ENCODE measurements around the gene TAMALIN. TPM values are rescaled to one million over a fixed set of nuclear protein-coding genes. Genes with fewer than 3 reads are reported as not detected.

The TAMALIN gene
- total RNA-seq, 2 experiments from 2014 or later = 6.4 to 11.5 TPM

DNA sequence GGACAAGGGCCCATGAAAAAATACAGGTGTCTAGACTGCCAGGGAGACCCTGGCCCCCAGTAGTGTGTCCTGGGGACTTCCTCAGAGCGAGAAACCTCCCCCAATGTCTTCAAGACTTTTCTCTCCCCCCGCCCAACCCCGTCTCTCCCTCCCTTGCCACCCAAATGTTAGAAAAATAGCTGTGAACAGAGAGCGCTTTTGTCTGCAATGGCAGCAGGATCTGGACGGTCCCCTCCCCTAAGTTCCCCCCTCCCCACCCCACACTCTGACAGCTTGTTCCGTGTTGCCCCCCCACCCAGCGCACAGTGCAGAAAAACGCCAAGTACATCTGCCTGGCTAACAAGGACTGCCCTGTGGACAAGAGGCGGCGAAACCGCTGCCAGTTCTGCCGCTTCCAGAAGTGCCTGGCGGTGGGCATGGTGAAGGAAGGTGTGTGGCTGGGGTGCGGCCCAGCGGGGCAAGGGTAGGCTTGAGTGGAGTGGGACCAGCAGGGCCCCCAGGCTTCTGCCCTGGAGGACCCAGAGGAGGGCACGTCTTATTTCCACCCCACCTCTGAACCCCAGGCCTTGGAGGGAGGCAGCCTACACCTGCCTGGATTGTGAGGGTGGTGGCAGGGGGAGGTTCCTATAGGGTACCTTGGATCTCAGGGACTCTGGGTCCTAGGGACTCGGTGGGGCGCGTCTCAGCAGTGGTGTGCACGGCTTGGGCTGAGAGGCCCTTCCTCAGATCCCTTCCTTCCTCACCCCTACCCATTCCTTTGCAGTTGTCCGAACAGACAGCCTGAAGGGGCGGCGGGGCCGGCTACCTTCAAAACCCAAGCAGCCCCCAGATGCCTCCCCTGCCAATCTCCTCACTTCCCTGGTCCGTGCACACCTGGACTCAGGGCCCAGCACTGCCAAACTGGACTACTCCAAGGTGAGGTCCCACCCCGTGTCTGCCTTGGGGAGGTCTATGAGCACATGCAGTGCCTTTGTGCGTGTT, 49.3 kb downstream of the TAMALIN start:
- Mint-ChIP-seq H3K27me3 (no peaks in the 10 kb centered on the region), H3K4me3 (no peak overlapping the region), H3K4me1 (peaks cover 23% of the 10 kb centered on the region), H3K27ac (no peak overlapping the region), H3K9me3 (ENCODE audit: low read depth) (no peaks in the 10 kb centered on the region), H3K36me3 (ENCODE audit: low read depth) (peaks cover 41% of the 10 kb centered on the region)
- ATAC-seq (no peak), DNase-seq (no peak)
- POLR2A ChIA-PET = no interaction called here
- CTCF ChIA-PET = interaction anchor here (0.8 to 6.0 kb wide), 2 partner anchors 30 kb away, joined by 4 to 66 read pairs; no protein-coding TSS in a partner anchor
- intact Hi-C loops (cut with DNase I, micrococcal nuclease) = no loop called here

DNA sequence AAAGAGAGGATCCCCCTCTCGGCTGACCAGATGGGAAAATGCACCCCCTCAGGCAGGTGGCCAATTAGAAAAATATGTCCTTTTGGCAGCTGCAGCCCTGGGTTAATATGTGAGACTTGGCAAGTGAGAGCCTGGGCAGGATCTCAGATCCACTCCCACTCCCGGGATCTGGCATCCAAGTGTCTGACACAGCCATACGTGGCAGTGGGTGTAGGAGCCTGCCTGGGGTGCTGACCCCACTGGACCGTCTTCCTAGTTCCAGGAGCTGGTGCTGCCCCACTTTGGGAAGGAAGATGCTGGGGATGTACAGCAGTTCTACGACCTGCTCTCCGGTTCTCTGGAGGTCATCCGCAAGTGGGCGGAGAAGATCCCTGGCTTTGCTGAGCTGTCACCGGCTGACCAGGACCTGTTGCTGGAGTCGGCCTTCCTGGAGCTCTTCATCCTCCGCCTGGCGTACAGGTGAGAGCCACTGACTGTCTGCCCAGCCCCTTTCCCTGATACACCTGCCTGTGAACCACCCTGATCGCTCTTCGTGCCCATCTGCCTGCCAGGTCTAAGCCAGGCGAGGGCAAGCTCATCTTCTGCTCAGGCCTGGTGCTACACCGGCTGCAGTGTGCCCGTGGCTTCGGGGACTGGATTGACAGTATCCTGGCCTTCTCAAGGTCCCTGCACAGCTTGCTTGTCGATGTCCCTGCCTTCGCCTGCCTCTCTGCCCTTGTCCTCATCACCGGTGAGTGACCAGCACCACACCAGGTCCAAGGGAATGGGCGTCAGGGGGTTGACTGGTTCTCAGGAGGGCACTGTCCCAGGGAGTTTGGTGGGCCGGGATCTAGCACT, 50.3 kb downstream of the TAMALIN start:
- ChIA-PET CTCF (interaction anchor here (0.7 to 0.8 kb wide), 3 partner anchors 11 to 31 kb away, joined by 3 to 4 read pairs (median 3); no protein-coding TSS in a partner anchor), POLR2A (no interaction called here)

DNA sequence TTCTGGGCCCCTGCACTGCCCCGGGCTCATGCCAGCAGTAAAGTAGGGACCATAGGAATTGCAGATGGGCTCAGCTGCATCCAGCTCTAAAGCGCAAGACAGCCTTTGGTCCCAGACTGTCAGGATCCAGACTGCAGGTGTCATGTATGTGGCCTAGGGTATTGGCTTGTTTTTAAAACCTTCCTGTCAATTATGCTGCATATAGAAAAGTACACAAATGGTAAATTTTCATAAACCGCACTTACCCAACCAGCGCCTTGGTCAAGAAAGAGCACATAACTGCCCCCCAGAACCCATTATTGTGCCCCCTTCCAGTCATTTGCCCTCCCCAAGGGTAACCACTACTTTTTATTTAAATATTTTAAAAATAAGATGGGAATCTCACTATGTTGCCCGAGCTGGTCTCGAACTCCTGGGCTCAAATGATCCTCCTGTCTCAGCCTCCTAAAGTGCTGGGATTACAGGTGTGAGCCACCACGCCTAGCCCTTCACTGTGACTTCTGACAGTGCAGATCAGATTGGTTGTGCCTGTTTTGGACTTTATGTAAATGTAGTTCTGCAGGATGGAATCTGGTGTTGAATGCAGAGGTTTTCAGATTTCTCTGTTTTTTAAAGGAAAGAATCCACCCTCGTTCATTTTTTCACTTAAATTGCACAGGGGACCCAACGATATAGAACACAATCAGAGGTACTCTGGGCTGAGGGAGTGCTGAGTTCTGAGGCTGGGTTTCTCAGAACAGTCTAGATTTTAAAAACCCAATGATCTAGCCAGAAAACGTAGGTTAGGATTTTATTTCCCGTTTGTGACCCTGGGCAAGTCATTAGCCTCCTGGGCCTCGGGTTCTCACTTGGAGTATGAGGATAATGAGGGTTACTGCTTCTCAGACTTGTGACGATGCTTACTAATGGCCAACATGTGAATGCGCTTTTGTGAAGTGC, 51.2 kb downstream of the TAMALIN start:
- no peak overlapping the region for H3K4me3 Mint-ChIP-seq
- POLR2A ChIA-PET = no interaction called here

More for the DNA sequence above, 50.3 kb downstream of the TAMALIN start:
- ATAC-seq (no peak), DNase-seq (no peak)
- Mint-ChIP-seq H3K4me3 (no peak overlapping the region), H3K36me3 (ENCODE audit: low read depth) (peaks cover 38% of the 10 kb centered on the region), H3K27me3 (no peaks in the 10 kb centered on the region), H3K27ac (no peak overlapping the region), H3K9me3 (ENCODE audit: low read depth) (no peaks in the 10 kb centered on the region), H3K4me1 (peaks cover 22% of the 10 kb centered on the region)
- intact Hi-C loops (cut with DNase I, micrococcal nuclease) = no loop called here

DNA sequence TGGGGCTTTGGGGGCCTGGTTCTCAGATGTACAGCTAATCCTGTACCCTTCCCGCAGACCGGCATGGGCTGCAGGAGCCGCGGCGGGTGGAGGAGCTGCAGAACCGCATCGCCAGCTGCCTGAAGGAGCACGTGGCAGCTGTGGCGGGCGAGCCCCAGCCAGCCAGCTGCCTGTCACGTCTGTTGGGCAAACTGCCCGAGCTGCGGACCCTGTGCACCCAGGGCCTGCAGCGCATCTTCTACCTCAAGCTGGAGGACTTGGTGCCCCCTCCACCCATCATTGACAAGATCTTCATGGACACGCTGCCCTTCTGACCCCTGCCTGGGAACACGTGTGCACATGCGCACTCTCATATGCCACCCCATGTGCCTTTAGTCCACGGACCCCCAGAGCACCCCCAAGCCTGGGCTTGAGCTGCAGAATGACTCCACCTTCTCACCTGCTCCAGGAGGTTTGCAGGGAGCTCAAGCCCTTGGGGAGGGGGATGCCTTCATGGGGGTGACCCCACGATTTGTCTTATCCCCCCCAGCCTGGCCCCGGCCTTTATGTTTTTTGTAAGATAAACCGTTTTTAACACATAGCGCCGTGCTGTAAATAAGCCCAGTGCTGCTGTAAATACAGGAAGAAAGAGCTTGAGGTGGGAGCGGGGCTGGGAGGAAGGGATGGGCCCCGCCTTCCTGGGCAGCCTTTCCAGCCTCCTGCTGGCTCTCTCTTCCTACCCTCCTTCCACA, 52.0 kb downstream of the TAMALIN start:
- POLR2A ChIA-PET = no interaction called here
- H3K4me3 Mint-ChIP-seq = no peak overlapping the region

More for the DNA sequence above, 51.2 kb downstream of the TAMALIN start:
- ATAC-seq = no peak
- Mint-ChIP-seq H3K27me3 (no peaks in the 10 kb centered on the region), H3K9me3 (ENCODE audit: low read depth) (no peaks in the 10 kb centered on the region), H3K27ac (no peak overlapping the region), H3K4me1 (peaks cover 16% of the 10 kb centered on the region), H3K36me3 (ENCODE audit: low read depth) (peaks cover 29% of the 10 kb centered on the region)
- DNase-seq = no peak
- intact Hi-C loops (cut with DNase I, micrococcal nuclease) = no loop called here
- CTCF ChIA-PET = interaction anchor here (0.7 to 1.2 kb wide), 3 partner anchors 10 to 25 kb away, joined by 3 read pairs; no protein-coding TSS in a partner anchor

DNA sequence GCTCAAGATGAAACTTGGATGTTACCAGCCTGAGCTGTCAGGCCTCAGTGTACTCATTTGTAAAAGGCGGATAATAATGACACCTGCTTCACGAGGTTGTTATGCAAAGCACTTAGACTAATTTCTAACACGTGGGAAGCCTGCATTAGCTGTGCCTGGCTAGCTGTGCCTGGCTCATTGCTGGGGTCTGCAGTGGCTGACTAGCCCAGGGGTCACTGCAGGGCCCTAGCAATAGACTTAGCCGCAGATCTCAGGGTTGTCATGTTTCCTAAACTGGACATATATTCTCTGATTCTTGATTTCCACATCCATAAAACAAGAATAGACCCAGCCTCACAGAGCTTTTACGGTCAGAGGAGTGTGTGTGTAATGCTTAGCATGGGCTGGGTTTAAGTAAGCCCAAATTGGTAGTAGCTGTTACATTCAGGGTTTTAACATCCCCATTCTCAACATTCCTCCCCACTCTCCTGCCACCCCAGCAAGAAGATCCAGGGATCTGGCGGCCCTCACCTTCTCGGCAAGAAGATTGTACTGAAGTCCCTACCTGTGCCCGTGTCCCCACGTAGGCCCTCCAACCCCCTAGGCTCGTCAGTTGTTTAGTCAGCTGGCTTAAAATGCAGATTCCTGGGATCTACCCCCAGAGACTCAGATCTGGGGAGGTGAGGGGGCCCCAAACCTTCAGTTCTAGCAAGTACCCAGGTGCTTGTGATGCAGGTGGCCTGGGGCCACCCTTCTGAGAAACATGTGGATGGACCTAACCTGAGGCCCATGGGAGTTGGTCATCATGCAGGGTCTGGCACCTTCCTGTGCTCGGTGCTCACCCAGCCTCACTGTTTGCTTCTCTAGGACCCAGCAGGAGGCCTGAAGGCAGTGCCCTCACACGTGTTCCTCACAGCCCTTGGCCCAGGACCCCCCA, 53.1 kb downstream of the TAMALIN start:
- no peak for ATAC-seq
- POLR2A ChIA-PET = no interaction called here
- Mint-ChIP-seq H3K9me3 (ENCODE audit: low read depth) (no peaks in the 10 kb centered on the region), H3K27me3 (no peaks in the 10 kb centered on the region), H3K36me3 (ENCODE audit: low read depth) (peaks cover 16% of the 10 kb centered on the region), H3K4me3 (no peak overlapping the region), H3K27ac (no peak overlapping the region), H3K4me1 (peaks cover under 1% of the 10 kb centered on the region)
- DNase-seq = no peak
- CTCF ChIA-PET = interaction anchor here (0.9 to 6.8 kb wide), 7 partner anchors 9 to 66 kb away, joined by 3 to 51 read pairs (median 3); partner anchors contain the start of gene ATG101
- intact Hi-C loops (cut with DNase I, micrococcal nuclease) = loop anchor here in 1 of 2 experiments (10.0 kb wide), 1 partner anchor 235 kb away; no protein-coding TSS in a partner anchor

More for the DNA sequence above, 52.0 kb downstream of the TAMALIN start:
- CTCF ChIA-PET = interaction anchor here (0.9 to 6.8 kb wide), 5 partner anchors 11 to 65 kb away, joined by 3 to 51 read pairs (median 4); partner anchors contain the start of gene ATG101
- peaks cover 8% of the 10 kb centered on the region for H3K4me1 Mint-ChIP-seq
- intact Hi-C loops (cut with DNase I, micrococcal nuclease) = no loop called here
- DNase-seq = no peak
- no peak overlapping the region for H3K27ac Mint-ChIP-seq
- no peaks in the 10 kb centered on the region for H3K27me3 Mint-ChIP-seq
- ATAC-seq = no peak
- H3K9me3 Mint-ChIP-seq (ENCODE audit: low read depth) = no peaks in the 10 kb centered on the region
- peaks cover 26% of the 10 kb centered on the region for H3K36me3 Mint-ChIP-seq (ENCODE audit: low read depth)

DNA sequence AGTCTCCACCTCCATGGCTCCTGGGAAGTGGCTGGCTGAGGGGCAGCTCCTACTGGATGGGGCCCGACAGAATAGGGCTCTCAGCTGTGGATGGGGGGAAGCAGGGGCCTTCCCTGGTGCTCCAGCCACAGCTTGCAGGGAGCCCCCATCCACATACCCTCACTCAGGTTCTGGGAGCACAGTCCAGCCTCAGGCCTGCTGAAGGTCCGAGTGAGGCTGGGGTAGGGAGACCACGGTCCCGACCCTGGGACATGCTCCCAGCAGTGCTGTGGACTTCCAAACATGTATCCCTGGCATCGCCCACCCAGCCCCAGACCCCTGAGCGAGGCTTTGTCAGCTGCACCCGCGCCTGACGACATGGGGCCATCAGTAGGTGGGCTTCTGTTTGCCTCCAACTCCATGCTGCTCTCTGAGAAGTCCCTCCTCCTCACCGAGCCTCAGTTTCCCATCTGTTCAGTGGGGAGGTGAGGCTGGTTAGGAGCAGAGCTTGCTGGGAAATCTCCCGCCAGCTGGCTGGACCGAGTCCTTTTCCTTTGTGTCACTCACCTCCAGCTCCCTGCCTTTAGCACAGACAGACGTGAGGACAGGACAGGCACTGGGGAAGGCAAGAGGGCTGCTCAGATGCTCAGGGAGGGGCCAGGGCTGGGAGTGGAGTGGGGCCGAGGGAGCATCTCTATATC, 53.9 kb downstream of the TAMALIN start:
- ATAC-seq (no peak), DNase-seq (no peak)
- intact Hi-C loops (cut with DNase I, micrococcal nuclease) = loop anchor here in 1 of 2 experiments (10.0 kb wide), 1 partner anchor 236 kb away; no protein-coding TSS in a partner anchor
- Mint-ChIP-seq H3K27ac (no peak overlapping the region), H3K27me3 (no peaks in the 10 kb centered on the region), H3K9me3 (ENCODE audit: low read depth) (no peaks in the 10 kb centered on the region), H3K4me3 (no peak overlapping the region), H3K36me3 (ENCODE audit: low read depth) (peaks cover 16% of the 10 kb centered on the region), H3K4me1 (no peaks in the 10 kb centered on the region)
- POLR2A ChIA-PET = no interaction called here
- CTCF ChIA-PET = interaction anchor here (0.8 to 6.8 kb wide), 5 partner anchors 8 to 90 kb away, joined by 3 to 51 read pairs (median 3); partner anchors contain the start of gene ATG101

DNA sequence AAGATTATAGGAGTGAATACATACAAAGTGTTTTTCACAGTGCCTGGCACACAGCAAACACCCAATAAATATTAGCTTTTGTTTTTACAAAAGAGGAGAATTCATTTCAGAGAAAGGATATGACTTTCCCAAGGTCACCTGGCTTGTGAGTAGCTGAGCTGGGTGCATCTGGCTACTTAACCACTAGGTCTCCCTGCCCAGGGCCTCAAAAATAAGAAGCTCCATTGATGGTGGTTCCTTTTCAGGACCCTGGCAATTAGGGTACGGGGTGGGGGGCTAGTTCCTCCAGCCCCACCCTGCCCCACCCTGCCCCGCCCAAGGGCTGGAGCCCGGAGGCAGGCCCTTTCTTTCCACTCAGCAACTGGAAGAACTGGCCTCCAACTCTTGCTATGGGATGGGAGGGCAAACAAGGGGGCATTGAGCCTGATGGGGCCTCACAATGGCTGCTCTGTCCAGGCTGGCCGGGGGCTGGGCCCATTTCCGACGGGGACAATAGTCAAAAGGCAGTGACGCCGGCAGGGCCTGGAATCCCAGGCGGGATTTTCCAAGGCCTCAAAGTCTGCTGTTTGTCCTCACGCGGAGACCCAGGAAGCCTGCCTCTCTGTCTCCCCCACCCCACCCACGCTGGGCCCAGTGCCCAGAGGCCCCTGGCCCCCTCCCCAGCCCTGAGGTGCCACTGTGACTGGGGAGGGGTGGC, 54.9 kb downstream of the TAMALIN start:
- Mint-ChIP-seq H3K4me1 (peaks cover 6% of the 10 kb centered on the region), H3K4me3 (no peak overlapping the region), H3K9me3 (ENCODE audit: low read depth) (no peaks in the 10 kb centered on the region), H3K27me3 (no peaks in the 10 kb centered on the region), H3K36me3 (ENCODE audit: low read depth) (peaks cover 12% of the 10 kb centered on the region), H3K27ac (no peak overlapping the region)
- no peak for ATAC-seq
- intact Hi-C loops (cut with DNase I, micrococcal nuclease) = loop anchor here in 1 of 2 experiments (10.0 kb wide), 1 partner anchor 237 kb away; no protein-coding TSS in a partner anchor
- ChIA-PET POLR2A (interaction anchor here (0.6 to 1.2 kb wide), 2 partner anchors 11 to 1131 kb away, joined by 3 read pairs; no protein-coding TSS in a partner anchor), CTCF (interaction anchor here (6.8 kb wide), 1 partner anchor 36 kb away, joined by 51 read pairs; no protein-coding TSS in a partner anchor)
- DNase-seq = no peak

DNA sequence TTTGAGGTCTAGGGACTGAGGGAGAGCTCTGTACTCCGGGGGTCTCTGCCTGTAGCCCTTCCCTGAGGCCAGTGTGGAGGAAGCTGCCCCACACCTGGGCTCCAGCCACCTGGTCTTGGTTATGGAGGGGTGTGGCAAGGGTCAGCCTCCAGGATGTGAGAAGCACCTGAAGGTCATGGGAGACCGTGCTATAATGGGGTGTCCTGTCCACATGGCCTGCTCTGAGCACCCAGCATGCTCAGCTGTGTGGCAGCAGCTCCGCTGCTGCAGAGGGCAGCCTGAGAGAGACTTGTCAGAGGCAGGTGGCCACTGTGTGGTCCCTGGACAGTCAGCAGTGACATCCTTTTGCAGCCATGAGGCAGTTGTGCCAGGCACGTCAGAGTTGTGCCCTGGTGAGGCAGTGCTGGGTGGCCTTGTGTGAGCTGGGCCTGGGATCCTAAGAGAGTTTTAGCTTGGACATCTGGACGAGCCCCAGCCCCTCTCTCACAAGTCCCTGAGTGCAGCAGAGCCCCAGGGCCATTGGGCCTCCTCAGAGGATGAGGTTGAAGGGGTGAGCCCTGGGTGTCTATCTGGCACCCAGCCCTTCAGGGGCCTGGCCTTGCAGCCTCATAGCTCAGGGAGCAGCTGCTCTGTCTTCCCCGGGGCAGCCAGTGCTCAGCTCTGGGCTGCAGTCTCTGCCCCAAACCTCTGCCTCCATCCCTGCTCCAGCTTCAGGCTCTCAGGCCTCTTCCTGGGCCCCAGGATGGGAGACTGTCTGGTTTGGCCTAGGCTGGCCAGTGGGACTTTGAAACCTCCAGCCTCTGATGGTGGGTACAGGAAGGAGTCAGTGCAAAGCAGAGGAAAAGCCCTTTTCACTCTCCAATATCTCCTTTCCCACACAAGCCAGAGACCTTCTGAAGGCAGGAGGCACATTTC, 55.7 kb downstream of the TAMALIN start:
- Mint-ChIP-seq H3K9me3 (ENCODE audit: low read depth) (no peaks in the 10 kb centered on the region), H3K27ac (no peak overlapping the region), H3K27me3 (no peaks in the 10 kb centered on the region), H3K36me3 (ENCODE audit: low read depth) (peaks cover 7% of the 10 kb centered on the region), H3K4me3 (no peak overlapping the region), H3K4me1 (peaks cover 12% of the 10 kb centered on the region)
- intact Hi-C loops (cut with DNase I, micrococcal nuclease) = loop anchor here in 1 of 2 experiments (10.0 kb wide), 1 partner anchor 238 kb away; no protein-coding TSS in a partner anchor
- POLR2A ChIA-PET = interaction anchor here (0.6 to 1.2 kb wide), 2 partner anchors 11 to 1130 kb away, joined by 3 read pairs; no protein-coding TSS in a partner anchor
- DNase-seq = no peak
- ATAC-seq = no peak
- CTCF ChIA-PET = interaction anchor here (0.8 to 6.8 kb wide), 2 partner anchors 37 to 95 kb away, joined by 3 to 51 read pairs; no protein-coding TSS in a partner anchor
